C4-2B (cell line): ENCODE data around the gene MCEMP1.

Experiments used
- H3K27ac ChIP-seq: fragments of 450-650 bp; 2 replicates; pipeline ENCODE4 v1.5.1; 2017
- CTCF ChIP-seq: fragments of 450-650 bp; conservative IDR thresholded peaks from 2 replicates; pipeline ENCODE4 v1.5.1; 2017; ENCODE audit warnings: mild to moderate bottlenecking
- ZFX ChIP-seq: fragments of 450-650 bp; IDR thresholded peaks from 2 replicates; pipeline ENCODE4 v1.6.1; 2017

MCEMP1 gene

GRCh38 chr19:7635670-7636069, 41.2 kb upstream of the MCEMP1 start:
- no peak overlapping the region for H3K27ac ChIP-seq
- TF ChIP-seq ZFX (no peak), CTCF (no peak)

GRCh38 chr19:7636317-7636690, 40.6 kb upstream of the MCEMP1 start:
- TF ChIP-seq CTCF = no peak
- no peak for TF ChIP-seq ZFX
- peak overlapping the region; percentile 79 for H3K27ac ChIP-seq

GRCh38 chr19:7636691-7637373, 40.1 kb upstream of the MCEMP1 start, which contains the start of gene STXBP2:
TSS of gene STXBP2 (plus strand) at chr19:7637110. CDS start at chr19:7637150, 40 bp downstream.
- TF ChIP-seq ZFX = no peak
- no peak for TF ChIP-seq CTCF

GRCh38 chr19:7637374-7638256, 39.3 kb upstream of the MCEMP1 start:
- peak overlapping the region; percentile 79 for H3K27ac ChIP-seq
- TF ChIP-seq ZFX (peak; percentile 53; the same call in 1 of the 2 replicates), CTCF (no peak)

More at GRCh38 chr19:7636691-7637373, 40.1 kb upstream of the MCEMP1 start, which contains the start of gene STXBP2:
- H3K27ac ChIP-seq = peak within 1 kb of the TSS; percentile 79

GRCh38 chr19:7638802-7639465, 38.0 kb upstream of the MCEMP1 start:
- no peak for TF ChIP-seq CTCF
- TF ChIP-seq ZFX = no peak
- no peak overlapping the region for H3K27ac ChIP-seq

- TF ChIP-seq CTCF (no peak), ZFX (no peak)
Measured at GRCh38 chr19:7639863-7640348, 37.0 kb upstream of the MCEMP1 start.

GRCh38 chr19:7640803-7641202, 36.1 kb upstream of the MCEMP1 start:
- H3K27ac ChIP-seq = no peak overlapping the region
- TF ChIP-seq ZFX = no peak
- TF ChIP-seq CTCF = no peak

More at GRCh38 chr19:7639863-7640348, 37.0 kb upstream of the MCEMP1 start:
- H3K27ac ChIP-seq = no peak overlapping the region
